GM20000 (cell line): ENCODE results near the gene HDGF.
A peak's percentile ranks its signal among the peaks of the same experiment; 100 is the strongest.

Source experiments
- DNase-seq: peaks from one replicate; pipeline ENCODE4 v3.0.0; 2012; ENCODE audit warnings: low spot score
- TF ChIP-seq, protein P1 (sequence below): IDR thresholded peaks from 2 replicates; pipeline ENCODE4 v1.5.1; 2012; ENCODE audit warnings: mild to moderate bottlenecking, control low read depth; ENCODE audit errors: extremely low read depth, missing control alignments

The HDGF gene

DNA sequence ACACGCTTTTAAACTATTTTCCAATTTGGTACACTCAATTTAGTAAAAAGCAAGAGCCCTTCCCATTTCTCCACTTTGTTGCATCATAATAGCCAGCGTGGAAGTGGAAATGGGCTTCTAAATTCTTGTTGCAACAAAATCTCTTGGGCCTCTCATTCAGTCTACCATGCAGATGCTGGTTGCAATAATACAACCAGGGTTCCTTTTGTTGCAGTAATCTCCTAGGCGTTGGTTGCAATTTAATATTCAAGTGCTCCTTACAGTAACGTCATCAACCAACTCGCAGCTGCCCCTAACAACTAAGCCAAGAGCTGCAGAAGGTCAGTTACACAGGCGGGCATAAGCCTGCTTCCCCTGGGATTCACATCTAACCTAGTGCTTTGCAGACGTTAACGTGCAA, 2.7 kb upstream of the HDGF start:
- TF ChIP-seq, protein P1, sequence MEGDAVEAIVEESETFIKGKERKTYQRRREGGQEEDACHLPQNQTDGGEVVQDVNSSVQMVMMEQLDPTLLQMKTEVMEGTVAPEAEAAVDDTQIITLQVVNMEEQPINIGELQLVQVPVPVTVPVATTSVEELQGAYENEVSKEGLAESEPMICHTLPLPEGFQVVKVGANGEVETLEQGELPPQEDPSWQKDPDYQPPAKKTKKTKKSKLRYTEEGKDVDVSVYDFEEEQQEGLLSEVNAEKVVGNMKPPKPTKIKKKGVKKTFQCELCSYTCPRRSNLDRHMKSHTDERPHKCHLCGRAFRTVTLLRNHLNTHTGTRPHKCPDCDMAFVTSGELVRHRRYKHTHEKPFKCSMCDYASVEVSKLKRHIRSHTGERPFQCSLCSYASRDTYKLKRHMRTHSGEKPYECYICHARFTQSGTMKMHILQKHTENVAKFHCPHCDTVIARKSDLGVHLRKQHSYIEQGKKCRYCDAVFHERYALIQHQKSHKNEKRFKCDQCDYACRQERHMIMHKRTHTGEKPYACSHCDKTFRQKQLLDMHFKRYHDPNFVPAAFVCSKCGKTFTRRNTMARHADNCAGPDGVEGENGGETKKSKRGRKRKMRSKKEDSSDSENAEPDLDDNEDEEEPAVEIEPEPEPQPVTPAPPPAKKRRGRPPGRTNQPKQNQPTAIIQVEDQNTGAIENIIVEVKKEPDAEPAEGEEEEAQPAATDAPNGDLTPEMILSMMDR: no peak

DNA sequence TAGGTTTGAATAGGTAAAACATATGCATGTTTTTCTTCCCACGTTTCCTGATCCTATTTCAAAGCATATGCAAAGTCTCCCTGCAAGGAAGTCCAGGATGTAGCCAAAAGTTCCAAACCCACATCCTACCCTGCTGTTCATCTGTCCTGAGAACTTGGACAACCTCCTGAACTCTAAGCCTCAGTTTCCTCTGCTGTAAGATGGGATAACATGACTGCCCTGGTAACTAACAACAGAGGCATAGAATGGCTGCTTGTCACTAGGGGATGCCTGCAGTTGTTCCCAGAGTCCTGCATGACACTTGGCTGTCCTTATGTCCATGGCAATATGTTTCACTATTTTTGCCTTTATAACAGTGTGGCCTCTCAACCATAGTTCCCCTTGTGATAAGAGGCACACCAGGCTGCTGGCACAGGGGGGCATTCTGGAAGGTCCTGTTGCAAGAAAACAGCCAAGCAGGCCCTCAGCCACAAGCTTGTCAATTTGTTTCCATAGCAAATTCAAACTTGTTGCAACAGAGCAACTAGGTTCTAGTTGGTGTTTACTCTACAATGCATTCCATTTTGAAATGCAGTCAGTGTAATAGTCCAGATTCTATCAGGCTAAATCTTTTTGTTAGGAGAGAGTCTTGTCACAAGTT, 1.5 kb upstream of the HDGF start:
- no peak for DNase-seq
- TF ChIP-seq, protein P1: no peak

More for the DNA sequence above, 2.7 kb upstream of the HDGF start:
- no peak for DNase-seq

DNA sequence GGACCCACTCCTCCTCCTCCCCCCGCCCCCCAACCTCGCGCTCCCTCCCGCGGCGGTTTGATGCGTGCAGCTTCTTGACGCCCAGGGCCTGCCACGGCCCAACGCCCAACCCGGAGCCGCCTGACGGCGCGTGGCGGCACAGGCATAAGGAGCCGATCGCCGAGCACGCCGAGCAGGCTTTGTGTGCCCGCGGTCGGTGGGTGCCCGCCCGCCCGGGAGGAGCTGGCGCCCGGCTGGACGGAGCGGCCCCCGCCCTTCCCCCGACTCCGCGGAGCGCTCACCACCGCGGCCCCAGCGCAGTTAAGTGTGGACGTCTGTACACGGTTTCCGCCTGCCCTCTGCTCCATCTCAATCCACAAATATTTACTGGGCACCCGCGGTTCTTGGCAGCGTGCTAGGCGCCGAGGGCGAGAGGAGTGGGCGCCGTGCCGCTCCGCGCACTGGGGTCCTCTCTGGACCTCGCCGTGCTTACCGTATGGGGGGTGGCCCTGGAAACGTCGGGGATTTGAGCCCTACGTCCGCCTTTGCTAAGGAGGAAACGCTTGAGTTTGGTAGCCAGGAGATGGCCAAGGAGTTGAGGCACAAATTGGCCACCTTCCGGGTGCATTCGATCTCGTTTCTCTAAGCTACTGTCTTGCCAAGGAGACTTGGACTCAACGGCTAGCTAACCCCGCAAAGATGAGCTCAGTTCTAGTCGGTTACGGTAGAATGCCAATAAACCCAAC, 444 bp upstream of the HDGF start:
- TF ChIP-seq, protein P1: no peak
- peak; percentile 98 for DNase-seq

DNA sequence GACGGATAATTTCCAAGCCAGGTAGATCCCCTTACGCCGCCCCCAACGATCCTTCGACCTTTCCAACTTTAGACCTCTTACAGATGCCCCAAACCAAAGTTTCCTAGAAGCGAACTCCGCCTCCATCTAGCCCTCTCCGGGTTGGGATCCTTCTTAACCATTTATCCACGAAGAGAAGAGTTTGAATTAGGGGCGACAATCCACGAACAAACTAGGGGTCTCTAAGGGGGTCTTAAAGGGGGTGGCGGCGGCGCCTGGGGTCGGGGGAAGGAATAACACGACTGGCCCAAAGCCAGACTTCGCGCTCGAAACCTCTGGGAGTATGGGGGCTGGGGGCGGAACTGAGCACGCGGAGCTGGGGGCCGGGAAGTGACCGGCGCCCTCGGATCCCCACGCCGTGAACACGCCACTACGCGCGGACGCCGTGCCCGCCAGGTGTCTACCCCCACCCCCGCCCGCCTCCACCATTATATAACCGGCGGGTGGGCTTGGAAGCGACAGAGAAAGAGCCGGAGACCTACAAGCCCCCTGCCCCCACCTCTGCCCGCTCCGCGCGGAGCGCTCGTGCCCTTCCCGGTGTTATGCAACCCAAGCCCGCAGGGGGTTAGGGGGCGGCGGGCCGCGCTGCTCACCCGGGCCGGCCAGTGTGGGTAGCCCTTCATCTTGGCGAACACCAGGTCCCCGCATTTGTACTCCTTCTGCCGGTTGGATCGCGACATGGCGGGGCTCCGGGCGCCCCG, 594 bp downstream of the HDGF start:
- TF ChIP-seq, protein P1: no peak
- DNase-seq: no peak

DNA sequence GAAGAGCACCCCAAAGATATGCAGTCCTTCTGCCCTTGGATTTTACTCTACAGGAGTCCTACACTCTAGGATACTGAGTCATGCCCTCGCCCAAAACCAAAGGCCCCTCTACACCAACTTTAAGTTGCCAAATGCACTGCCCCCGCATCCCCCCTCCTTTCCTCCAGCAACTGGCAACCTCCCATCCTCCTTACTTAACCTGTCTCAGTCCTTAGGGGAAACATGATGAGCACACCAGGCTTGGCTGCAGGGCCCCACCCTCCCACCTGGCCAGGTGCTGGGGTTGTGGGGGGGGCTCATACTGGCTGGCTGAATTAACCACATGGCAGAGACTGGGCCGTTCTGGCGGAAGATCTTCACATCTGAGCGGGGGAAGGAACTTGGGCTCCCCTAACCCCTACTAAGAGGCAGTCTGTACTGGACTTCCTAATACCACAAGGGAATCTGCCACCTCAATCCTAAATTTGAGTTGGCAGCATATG, 1.2 kb downstream of the HDGF start:
- DNase-seq: no peak
- TF ChIP-seq, protein P1: no peak

DNA sequence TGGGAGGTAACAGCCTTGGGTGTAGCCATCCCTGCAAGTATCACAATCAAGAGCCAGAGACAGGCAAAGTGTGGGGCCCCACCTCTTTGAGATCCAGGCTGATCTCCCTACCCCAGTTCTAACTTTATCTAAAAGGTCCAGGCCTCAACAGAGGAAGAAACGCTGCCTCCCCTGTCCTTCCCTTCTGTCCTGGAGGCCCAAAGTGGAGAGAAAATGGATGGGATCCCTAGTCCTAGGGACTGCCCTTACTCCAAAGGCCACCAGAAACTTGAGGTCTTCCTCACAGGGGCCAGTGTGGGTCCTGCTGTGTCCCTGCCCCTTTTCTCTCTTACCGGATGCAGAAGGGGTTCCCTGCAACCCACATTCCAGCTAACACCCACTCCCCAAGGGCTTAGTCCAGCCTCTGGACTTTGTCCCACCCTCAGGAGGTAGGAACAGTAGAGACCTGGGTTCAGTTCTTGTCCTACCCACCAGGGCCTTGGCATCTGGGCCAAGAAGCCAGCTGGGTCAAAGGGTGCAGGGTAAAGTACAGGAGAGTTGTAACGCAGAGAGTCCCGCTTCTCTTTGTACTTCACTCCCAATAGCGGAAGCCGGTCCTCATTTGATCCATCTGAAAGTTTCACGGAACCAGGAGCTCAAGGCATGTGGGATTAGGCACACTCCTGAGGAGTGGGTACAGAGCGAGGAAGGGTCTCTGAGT, 1.9 kb downstream of the HDGF start:
- no peak for DNase-seq
- TF ChIP-seq, protein P1: no peak
